Hippocampal formation (tissue), 2 donors: ENCODE measurements around the gene SH3BGR.
A peak's percentile ranks its signal among the peaks of the same experiment; 100 is the strongest.
"Not testable (repeated sequence)": the region's sequence is repeated elsewhere in the genome, so short reads cannot be mapped to it uniquely, and the experiment has no call there.

Source experiments
- DNase-seq, 2 donors: peaks; one replicate each; lab custom pipeline; 2025; lab: John Stamatoyannopoulos, UW

SH3BGR gene

GRCh38 chr21:39451332-39452206 is at the start of gene SH3BGR:
SH3BGR (plus strand) TSS chr21:39451970; CDS start chr21:39452097, 127 bp downstream.
- peak; percentile 59 to 68 for DNase-seq

DNA sequence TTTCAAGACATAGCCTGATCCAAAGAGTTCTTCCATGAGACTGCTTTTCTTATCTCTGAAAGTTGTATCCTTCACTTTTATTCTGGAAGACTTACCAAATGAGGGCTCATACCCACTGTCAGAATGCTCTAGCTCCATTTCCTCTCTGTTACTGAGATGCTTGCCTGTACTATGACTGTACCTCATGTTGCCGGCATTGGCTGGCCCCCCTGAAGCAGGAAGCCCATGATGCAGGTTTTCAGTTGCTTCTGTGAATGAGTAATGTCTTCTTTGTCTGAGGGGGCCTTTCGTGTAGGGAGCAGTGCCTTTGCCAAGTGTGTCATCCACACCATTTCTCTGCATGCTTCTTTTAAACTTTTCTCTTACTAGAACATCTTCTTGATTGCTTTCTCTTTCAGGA is 45.7 kb upstream of the SH3BGR start:
- no peak for DNase-seq

DNA sequence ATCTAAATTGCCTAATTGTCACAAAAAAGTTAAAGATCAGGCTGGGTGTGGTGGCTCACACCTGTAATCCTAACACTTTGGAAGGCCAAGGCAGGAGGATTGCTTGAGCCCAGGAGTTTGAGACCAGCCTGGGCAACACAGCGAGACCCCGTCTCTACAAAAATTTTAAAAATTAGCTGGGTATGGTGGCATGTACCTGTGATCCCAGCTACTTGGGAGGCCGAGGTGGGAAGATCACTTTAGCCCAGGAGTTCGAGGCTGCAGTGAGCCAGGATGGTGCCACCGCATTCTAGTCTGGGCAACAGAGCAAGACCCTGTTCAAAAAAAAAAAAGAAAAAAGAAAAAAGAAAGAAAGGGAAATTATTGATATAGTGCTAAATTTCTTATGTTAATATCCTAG is 32.6 kb upstream of the SH3BGR start:
- DNase-seq: not testable (repeated sequence)

DNA sequence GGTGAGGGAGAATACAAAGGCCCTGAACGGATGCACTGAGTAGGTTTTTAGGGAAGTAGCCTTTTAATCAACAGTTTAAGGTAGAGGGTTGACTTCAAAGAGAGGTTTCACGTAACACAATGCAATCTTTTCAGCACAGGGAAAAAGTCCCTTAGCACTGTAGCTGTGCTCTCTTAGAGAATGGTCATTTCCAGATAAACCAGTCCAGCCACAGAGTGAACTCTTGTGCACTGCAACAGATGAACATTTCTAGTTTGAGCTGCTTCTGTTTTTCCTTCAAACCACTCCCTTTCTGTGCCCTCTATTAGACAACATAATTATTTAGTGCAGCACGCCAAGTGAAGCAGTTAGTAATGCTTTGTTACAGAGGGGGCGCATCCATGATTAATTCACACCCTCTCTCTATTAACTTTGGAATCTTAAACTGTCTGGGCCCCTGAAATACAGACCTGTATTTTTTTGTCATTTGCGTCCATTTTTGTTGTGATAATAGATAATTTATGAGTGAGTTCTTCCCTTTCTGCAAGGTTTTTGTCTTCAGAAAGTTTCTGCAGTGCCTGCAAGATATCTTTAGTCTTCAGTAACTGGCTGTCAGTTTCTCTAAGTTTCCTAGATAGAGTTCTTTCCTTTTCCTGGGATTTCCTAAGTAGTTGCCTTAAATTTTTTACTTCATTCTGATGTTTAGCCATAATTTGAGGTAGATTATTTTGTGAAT is 29.1 kb upstream of the SH3BGR start:
- DNase-seq: no peak

- DNase-seq: no peak
These were observed 22.3 kb upstream of the SH3BGR start for GRCh38 chr21:39429445-39429844.

GRCh38 chr21:39430016-39430415 is 21.8 kb upstream of the SH3BGR start:
- DNase-seq: no peak

GRCh38 chr21:39430457-39430856 is 21.3 kb upstream of the SH3BGR start:
- no peak for DNase-seq

- no peak for DNase-seq
These were observed 20.8 kb upstream of the SH3BGR start for GRCh38 chr21:39430954-39431353.

DNA sequence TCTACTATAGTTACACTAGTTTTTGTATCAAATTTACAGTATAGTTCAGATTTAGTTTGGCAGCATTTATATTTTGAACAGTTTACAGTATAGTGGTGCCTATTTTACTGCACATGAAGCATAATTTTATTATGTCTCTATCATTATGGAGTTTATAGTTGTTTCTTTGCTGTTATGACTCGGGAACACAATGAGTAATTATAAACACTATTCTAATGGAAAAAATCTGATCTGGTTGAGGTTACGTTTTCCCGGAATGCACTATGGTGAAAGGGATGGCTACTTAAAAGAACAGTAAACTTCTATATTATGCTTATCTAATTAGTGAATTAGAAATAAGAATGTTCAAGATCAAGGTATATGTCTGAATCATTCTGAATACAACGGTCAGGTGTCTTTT is 16.8 kb upstream of the SH3BGR start:
- DNase-seq: no peak

GRCh38 chr21:39439232-39439631 is 12.5 kb upstream of the SH3BGR start:
- no peak for DNase-seq

GRCh38 chr21:39441502-39442475 is 10.0 kb upstream of the SH3BGR start:
- peak in 1 of 2 donors; percentile 41 for DNase-seq

GRCh38 chr21:39444421-39445180 is 7.2 kb upstream of the SH3BGR start:
- no peak for DNase-seq

GRCh38 chr21:39445321-39446269 is 6.2 kb upstream of the SH3BGR start, which contains the start of gene LCA5L:
LCA5L (minus strand) TSS chr21:39445778; CDS start chr21:39428493, 17,285 bp downstream.
- DNase-seq: peak; percentile 74 to 83

GRCh38 chr21:39447264-39447663 is 4.5 kb upstream of the SH3BGR start:
- DNase-seq: no peak

DNA sequence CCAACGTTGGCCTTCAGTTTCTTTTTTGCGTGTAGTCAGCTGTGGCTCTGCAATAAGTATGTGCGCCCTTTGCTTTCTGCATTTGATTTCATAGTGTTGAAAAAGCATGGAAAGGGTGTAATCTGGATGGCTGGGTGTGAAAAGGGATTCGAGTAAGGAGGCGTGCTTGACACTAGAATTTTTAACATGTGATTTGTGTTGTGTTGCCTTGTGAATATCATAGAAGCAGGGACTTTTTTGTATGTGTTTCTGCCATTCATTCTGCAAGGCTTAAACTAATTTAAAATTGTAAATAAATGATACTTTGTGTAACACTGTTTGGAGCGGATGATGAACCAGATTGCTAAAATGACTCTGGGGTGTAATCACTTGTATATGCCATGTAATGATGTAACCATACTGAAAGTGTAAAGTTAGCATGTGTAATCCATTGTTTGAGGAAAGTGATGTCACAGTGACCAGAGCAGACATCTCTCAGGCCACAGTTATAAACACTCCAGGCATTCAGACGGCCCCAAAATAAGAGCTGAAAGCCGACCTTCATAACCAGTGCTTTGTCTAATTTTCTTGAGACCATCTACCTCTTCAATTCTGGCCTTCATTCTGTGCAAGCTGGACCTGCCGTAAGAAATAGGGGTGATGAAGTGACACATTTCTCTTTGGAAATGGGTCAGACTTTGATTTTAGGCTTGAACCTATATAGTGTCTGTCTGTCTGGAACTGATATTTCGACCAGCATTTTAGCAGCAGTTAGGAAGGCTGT is 618 bp downstream of the SH3BGR start:
- DNase-seq: peak; percentile 42 to 71

DNA sequence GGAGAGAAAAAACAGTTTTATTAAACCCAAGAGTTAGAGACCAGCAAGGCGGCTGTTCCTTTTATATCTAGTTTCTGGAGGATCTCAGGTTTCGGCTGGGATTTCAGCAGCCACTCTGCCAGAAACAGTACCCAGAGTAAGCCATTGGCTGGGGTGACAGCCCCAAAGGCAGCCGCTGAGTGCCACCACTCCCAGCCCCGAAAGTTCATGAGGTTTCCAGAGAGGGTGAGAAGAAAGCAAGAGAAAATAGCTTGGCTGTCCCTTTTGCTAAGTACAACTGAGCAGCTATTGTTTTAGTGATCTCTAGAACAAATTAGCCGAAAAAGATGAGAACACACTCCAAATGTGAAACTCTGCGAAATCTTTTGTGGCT is 1.2 kb downstream of the SH3BGR start:
- DNase-seq: peak; percentile 41 to 42

GRCh38 chr21:39453571-39454179 is 1.9 kb downstream of the SH3BGR start:
- DNase-seq: no peak

DNA sequence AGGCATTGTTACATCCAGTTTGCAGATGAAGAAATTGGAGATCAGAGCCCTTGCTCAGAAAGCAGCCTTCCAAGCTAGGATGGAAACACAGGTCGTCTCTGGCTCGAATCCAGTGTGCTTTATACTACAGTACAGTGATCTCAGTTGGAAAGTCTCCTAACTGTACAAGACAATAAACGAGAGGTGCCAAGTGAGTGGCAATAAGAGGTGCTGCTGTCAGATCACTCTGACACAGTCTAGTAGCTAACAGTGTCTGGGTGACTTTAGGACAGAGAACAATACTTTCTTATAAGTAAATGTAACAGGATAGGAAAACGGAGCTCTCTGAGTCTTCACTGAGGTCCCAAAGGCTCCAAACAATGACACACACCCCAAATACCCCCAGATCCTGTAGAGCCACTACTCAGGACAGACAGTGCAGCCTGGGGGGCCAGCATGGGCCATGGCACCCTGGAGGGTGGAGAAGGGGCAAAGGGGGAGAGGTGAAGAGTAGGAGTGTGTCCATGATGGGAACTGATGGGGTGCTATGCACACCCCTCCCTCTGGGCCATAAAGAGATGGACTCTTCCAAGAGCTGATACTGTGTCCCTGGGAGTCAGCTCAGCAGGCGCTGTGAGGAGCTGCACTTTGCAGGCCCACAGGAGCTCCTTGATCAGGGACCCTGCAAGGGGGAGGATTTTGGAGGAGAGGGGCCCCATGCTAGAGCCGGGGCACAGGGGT is 3.3 kb downstream of the SH3BGR start:
- no peak for DNase-seq
